PC-9 (cell line): ENCODE data around the gene MC4R. TPM values are rescaled to one million over a fixed set of nuclear protein-coding genes. Genes with fewer than 3 reads are reported as not detected.

Experiments
- BruUV-seq: library from RNA; stranded (reverse); fragments of 400-500 nt; replicated peaks from 2 replicates; lab custom pipeline; 2021; lab: Mats Ljungman, UMichigan
- CTCF ChIA-PET: fragments of 300-600 bp; sonication (Branson Sonifier 250); formaldehyde crosslinking; loops from one replicate; lab custom pipeline; 2022; ENCODE audit warnings: antibody characterized with exemption; lab: Charles Lee
- POLR2A ChIA-PET: fragments of 300-600 bp; sonication (Branson Sonifier 250); formaldehyde crosslinking; loops from one replicate; lab custom pipeline; 2022; ENCODE audit warnings: antibody characterized with exemption; ENCODE audit not compliant: unreplicated experiment; lab: Charles Lee
- DNase-seq, 2 experiments: peaks; one replicate each; pipeline versions ENCODE4 v3.0.0 to v3.0.0-alpha.2; 2015 to 2022; ENCODE audit warnings: mixed read lengths in 1 of 2
- H2AFZ ChIP-seq: fragments of 200-600 bp; sonication (generic); 2 replicates; pipeline ENCODE4 v1.8.1; 2017; ENCODE audit warnings: antibody characterized with exemption
- H3F3A ChIP-seq: fragments of 200-600 bp; sonication (generic); 2 replicates; pipeline ENCODE4 v1.8.1; 2017; ENCODE audit warnings: antibody characterized with exemption, mild to moderate bottlenecking, low read depth; ENCODE audit not compliant: insufficient read depth
- H3K27ac ChIP-seq: fragments of 200-600 bp; sonication (generic); 2 replicates; pipeline ENCODE4 v1.6.1; 2016; ENCODE audit warnings: mixed run types
- H3K27me3 ChIP-seq: fragments of 200-600 bp; sonication (generic); 2 replicates; pipeline ENCODE4 v1.6.1; 2016; ENCODE audit warnings: low read depth, mixed run types; ENCODE audit not compliant: insufficient read depth
- H3K36me3 ChIP-seq: fragments of 200-600 bp; sonication (generic); 2 replicates; pipeline ENCODE4 v1.6.1; 2016; ENCODE audit warnings: low read depth, mixed run types
- H3K4me1 ChIP-seq: fragments of 200-600 bp; sonication (generic); replicated peaks from 2 replicates; pipeline ENCODE4 v1.6.1; 2016; ENCODE audit warnings: mixed run types; ENCODE audit not compliant: insufficient read depth
- H3K4me2 ChIP-seq: fragments of 200-600 bp; sonication (generic); 2 replicates; pipeline ENCODE4 v1.6.1; 2017; ENCODE audit warnings: mixed run types
- H3K4me3 ChIP-seq: fragments of 200-600 bp; sonication (generic); 2 replicates; pipeline ENCODE4 v1.6.1; 2016; ENCODE audit warnings: mixed run types
- H3K79me2 ChIP-seq: fragments of 200-600 bp; sonication (generic); 2 replicates; pipeline ENCODE4 v1.6.1; 2017; ENCODE audit warnings: low read depth, mixed run types
- H3K9me2 ChIP-seq: fragments of 200-600 bp; sonication (generic); 2 replicates; pipeline ENCODE4 v1.8.1; 2017; ENCODE audit warnings: mild to moderate bottlenecking; ENCODE audit not compliant: insufficient read depth
- H3K9me3 ChIP-seq: fragments of 200-600 bp; sonication (generic); 2 replicates; pipeline ENCODE4 v1.8.1; 2016; ENCODE audit warnings: low read depth; ENCODE audit not compliant: insufficient read depth
- H4K20me1 ChIP-seq: fragments of 200-600 bp; sonication (generic); 2 replicates; pipeline ENCODE4 v1.8.1; 2017; ENCODE audit not compliant: insufficient read depth
- EZH2 ChIP-seq: fragments of 200-600 bp; sonication (generic); IDR thresholded peaks from 2 replicates; pipeline ENCODE4 v1.8.0; 2017; ENCODE audit warnings: antibody characterized with exemption, low read depth
- intact Hi-C: fragments of 100-400 bp; cut with micrococcal nuclease; formaldehyde crosslinking; loops from one replicate; pipeline ENCODE4 v1.10.0; 2022; ENCODE audit not compliant: unreplicated experiment
- total RNA-seq: library from RNA; stranded (reverse); gene quantifications from 2 replicates; pipeline ENCODE4 v1.2.3, GENCODE V29; 2021
- TF ChIP-seq, protein P1 (sequence below): fragments of 200-600 bp; sonication (generic); conservative IDR thresholded peaks from 2 replicates; pipeline ENCODE4 v1.6.1; 2017; ENCODE audit warnings: mixed run types, antibody characterized with exemption, mild to moderate bottlenecking, moderate library complexity

MC4R gene
- total RNA-seq, 1 experiment from 2014 or later, result not detected

DNA sequence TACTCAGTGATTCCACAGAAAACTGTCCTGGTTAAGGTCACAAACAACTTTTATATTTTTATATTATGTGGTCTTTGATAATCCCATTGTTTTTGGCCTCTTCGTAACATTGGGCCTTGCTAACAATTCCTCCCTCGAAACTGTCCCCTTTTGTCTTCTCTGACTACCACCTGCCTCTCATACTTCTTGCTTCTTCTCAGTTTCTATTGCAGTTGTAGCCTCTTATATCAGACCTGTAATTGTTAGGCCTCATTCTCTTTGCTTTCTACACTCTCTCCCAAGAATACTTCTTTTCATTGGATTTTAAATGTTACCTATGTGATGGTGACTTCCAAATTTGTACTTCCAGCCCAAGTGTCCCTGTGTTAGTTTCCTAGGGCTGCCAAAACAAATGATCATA, 44.7 kb downstream of the MC4R start:
- ChIA-PET POLR2A (no interaction called here), CTCF (no interaction called here)
- Histone ChIP-seq H3K9me3 (no peaks in the 10 kb centered on the region), H2AFZ (no peak overlapping the region), H3K9me2 (no peaks in the 10 kb centered on the region), H3K4me3 (no peak overlapping the region), H3F3A (no peaks in the 10 kb centered on the region), H3K4me2 (no peak overlapping the region), H3K27ac (no peak overlapping the region), H3K27me3 (no peaks in the 10 kb centered on the region), H3K36me3 (no peaks in the 10 kb centered on the region), H3K4me1 (no peaks in the 10 kb centered on the region), H3K79me2 (no peaks in the 10 kb centered on the region), H4K20me1 (no peaks in the 10 kb centered on the region)
- DNase-seq, result no peak
- intact Hi-C loops, result no loop called here
- TF ChIP-seq, protein P1, sequence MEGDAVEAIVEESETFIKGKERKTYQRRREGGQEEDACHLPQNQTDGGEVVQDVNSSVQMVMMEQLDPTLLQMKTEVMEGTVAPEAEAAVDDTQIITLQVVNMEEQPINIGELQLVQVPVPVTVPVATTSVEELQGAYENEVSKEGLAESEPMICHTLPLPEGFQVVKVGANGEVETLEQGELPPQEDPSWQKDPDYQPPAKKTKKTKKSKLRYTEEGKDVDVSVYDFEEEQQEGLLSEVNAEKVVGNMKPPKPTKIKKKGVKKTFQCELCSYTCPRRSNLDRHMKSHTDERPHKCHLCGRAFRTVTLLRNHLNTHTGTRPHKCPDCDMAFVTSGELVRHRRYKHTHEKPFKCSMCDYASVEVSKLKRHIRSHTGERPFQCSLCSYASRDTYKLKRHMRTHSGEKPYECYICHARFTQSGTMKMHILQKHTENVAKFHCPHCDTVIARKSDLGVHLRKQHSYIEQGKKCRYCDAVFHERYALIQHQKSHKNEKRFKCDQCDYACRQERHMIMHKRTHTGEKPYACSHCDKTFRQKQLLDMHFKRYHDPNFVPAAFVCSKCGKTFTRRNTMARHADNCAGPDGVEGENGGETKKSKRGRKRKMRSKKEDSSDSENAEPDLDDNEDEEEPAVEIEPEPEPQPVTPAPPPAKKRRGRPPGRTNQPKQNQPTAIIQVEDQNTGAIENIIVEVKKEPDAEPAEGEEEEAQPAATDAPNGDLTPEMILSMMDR, result no peak
- no TSS peak for BruUV-seq

DNA sequence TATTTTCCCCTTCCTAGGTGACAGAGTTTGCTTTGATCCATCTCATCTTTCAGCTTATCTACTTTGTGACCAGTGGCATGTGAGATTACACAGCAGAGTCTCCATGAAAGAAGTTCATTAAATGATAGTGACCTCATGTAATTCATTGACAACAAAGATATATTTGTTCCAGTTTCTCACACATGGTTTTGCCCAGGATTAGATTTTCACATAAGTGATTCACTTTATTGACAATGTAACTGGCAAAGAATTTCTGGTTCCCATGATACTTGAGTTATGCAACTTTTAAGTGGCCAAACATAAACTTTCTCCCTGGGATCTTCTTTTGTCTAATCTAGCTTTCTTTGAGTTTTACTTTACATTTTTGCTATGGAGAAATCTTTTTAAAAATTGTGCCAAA, 50.0 kb downstream of the MC4R start:
- Histone ChIP-seq H2AFZ (no peak overlapping the region), H3K4me2 (no peak overlapping the region), H3K36me3 (no peaks in the 10 kb centered on the region), H4K20me1 (no peaks in the 10 kb centered on the region), H3K27me3 (no peaks in the 10 kb centered on the region), H3F3A (no peaks in the 10 kb centered on the region), H3K4me3 (no peak overlapping the region), H3K4me1 (no peaks in the 10 kb centered on the region), H3K79me2 (no peaks in the 10 kb centered on the region), H3K9me3 (no peaks in the 10 kb centered on the region), H3K27ac (no peak overlapping the region), H3K9me2 (no peaks in the 10 kb centered on the region; the same call in 1 of the 2 replicates)
- ChIA-PET POLR2A (no interaction called here), CTCF (no interaction called here)
- TF ChIP-seq, protein P1, result no peak
- TF ChIP-seq EZH2, result no peak
- BruUV-seq, result no TSS peak
- DNase-seq, result no peak
- intact Hi-C loops, result no loop called here
